Dedifferentiated amniotic fluid mesenchymal stem cell (primary cell): Measurements from ENCODE around the gene ZNF480.
"Not testable (repeated sequence)": the region's sequence is repeated elsewhere in the genome, so short reads cannot be mapped to it uniquely, and the experiment has no call there.

Experiments used
- DNase-seq: peaks from one replicate; pipeline ENCODE4 v3.0.0-alpha.2; 2016; ENCODE audit errors: extremely low spot score

The ZNF480 gene

DNA sequence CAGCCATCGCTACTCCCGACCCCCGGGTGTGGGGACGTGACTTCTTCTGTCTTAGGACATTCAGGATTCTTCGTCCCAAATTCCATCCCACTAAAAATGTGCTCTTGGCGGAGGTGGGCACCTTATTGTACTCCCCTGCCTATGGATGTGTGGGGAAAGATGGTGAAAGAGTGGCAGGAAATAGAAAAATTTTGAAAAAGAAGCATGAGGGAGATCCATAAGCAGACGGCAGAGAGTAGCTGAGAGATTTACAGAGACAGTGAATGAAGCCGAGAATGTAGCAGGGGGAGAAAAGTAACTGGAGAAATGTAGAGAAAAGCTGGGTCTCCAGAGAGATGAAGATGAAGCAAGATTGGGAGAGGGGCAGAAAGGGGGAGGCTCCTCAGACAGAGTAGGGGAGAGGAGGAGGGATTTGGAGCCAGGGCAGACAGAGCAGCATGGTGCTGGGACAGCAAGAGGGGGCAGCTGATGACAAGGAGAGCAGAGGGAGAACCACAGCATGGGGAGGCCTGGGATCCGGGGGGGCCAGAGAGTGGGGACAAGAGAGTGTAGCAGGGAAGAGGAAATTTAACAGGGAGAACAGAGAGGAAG, 39.9 kb downstream of the ZNF480 start:
- DNase-seq: no peak

- DNase-seq: not testable (repeated sequence)
Measured at GRCh38 chr19:52339022-52339421, 42.1 kb downstream of the ZNF480 start.

GRCh38 chr19:52343548-52343947, 46.6 kb downstream of the ZNF480 start:
- DNase-seq: peak; percentile 31

- no peak for DNase-seq
Measured at GRCh38 chr19:52345162-52345561, 48.2 kb downstream of the ZNF480 start.

DNA sequence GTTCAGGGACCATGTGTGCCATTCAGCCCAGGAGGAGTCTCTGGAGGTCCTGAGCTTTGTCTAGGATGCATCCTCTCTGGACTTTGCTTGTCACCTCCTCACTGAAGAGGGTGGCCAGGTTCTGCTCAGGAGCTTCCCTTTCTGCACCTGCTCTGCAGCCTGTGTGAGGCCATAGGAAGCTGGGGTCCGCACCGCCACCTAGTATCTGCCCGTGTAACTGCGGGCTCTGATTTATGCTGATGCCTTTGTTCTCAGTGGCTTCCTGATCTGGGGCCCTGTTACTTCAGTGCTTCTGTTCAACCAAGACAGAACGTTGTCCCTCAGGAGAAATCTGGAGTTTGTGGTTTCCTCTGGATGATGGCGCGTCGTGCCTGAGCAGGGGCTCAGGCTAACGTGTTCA, 54.5 kb downstream of the ZNF480 start:
- DNase-seq: no peak

DNA sequence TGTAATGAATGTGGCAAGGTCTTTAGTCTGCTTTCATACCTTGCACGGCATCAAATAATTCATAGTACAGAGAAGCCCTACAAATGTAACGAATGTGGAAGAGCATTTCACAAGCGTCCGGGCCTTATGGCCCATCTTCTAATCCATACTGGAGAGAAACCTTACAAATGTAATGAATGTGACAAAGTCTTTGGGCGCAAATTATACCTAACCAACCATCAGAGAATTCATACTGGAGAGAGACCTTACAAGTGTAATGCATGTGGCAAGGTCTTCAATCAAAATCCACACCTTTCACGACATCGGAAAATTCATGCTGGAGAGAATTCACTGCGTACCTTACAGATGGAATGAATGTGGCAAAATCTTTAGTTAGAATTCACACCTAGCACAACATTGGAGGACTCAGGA, 69.5 kb downstream of the ZNF480 start:
- no peak for DNase-seq

DNA sequence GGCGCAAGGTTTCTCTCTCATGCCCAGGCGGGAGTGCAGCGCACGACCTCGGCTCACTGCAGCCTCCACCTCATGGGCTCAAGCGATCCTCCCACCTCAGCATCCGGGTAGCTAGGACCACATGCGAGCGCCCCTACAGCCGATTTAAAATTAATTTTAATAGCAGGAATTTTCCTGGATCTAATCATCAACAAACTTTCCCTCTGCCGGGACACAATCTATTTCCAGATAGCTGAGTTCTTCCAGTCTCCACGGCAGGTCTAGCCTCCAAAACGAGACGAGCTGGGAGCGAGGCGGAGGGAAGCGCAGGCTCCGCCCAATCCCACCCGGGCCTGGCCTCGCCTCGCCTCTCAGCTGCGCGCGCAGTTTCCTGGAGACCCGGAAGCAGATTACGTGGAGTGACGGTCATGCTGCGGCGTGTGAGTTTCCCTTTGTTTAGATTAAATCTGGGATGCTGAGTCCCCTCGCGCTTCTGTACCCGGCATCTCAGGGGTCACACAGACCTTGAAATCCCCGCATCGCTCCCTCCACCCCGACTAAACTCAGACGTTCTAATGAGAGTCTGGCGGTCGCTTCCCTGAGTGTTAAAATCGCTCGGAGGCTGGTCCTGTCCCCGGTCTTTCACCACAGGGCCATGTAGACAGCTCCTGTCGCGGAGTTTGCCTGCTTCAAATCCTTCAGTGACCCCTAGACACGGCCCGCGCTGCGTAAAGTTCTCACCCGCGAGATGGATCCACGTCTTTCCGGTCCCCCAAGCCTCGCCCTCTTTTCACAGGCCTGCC, 72.8 kb downstream of the ZNF480 start, which contains the start of gene ZNF880:
Gene ZNF880, plus strand, starts transcription at position 365 of the 782 bp plus-strand sequence. Its CDS starts 43 bp downstream, at position 408.
- DNase-seq: peak; percentile 90

GRCh38 chr19:52370341-52370710, 73.4 kb downstream of the ZNF480 start:
- DNase-seq: no peak
